RCC 7860 (cell line): ENCODE results near the gene PLEKHH3.
A peak's percentile ranks its signal among the peaks of the same experiment; 100 is the strongest.
"Not testable (repeated sequence)": the region's sequence is repeated elsewhere in the genome, so short reads cannot be mapped to it uniquely, and the experiment has no call there.

Source experiments
- DNase-seq: peaks from one replicate; pipeline ENCODE4 v3.0.0-alpha.2; 2015; ENCODE audit warnings: low spot score
- FAIRE-seq: peaks from 2 replicates; lab custom pipeline; 2012; peaks lifted over from hg19 to GRCh38; lab: Jason Lieb, UNC

PLEKHH3 gene

DNA sequence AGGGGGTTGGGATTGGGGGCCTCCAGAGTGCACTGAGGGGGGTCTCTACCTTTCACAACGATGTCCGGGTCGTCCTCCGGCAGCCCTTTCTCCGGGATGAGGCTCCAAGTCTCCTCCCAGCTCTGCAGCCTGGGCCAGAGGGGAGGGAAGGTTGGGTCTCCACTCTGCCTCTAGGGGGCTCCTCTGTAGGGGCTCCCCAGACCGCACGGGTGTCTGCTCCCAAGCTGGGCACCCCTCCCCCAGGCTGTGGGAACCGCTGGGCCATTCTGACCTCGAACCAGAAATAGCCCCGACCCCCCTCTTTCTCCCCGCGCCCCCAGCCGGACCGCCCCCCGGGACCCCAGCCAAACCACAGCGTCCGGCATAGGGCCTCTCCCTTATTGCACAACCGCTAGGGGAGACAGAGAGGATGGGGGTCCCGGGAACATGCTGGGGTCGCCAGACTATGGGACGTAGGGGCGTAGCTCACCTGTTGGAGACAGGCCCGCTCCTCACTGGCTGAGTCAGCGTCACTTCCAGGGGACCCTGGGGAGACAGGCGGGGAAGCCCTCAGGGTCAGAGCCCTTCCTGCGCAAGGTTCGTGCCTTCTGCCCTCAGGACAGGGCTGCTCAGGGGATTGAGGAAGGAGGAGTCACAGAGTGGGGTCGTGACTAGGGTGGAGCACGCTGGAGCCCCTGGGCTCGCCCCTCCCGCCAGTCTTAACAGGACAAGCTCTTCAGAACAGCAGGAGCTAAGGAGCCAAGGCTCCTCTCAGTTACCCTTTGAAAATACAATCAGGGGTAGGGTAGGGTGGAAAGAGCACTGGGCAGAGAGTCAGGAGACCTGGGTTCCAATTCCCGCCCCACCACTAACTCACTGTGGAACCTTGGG, 2.7 kb downstream of the PLEKHH3 start:
- FAIRE-seq (no peak), DNase-seq (no peak)

DNA sequence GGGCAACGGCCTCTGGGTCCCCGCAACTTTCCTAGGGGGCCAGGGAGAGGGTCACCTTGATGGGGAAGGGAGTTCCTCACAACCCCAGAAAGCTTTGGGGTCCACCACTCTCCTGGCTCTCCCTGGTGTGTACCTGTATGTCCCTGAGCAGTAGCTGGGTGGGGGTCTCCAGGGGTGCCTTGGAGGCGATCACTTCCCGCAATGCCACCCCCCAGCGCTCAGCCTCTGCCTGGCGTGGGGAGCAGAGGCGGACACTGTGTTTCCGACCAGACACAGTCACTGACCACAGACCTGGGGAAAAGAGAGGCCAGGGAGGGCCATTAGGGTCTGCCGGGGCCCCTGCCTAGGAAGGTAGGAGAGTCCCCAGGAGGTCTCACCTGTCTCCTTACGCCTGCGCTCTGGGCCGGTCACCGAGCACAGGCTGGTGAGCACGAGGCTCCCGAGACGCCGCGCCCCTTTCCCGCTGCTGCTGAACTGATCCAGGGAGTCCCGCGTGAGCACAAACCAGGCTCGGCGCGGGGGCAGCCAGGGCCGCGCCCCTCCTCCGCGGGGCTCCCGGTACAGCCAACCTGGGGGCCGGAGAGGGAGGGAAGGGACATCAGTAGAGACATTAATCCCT, 3.4 kb downstream of the PLEKHH3 start:
- FAIRE-seq (no peak), DNase-seq (no peak)

DNA sequence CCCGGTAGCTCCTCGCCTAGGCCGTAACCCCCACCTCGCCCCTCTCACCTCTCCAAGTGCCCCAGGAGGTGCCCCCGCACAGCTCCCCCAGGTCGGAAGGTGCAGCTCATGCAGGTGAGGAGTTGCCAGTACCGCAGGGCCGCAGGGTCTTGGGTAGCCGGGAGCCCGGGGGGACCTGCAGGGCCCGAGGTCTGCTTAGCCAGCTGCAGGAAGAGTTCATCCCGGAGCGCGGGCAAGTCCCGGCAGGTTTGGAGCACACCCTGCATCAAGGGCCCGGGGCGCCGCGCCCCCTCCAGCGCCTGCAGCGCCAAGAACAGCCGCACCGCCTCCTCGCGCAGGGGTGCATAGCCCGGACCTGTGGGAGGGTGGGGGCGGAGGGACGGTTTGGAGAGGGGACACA, 4.8 kb downstream of the PLEKHH3 start:
- FAIRE-seq = no peak
- DNase-seq = no peak

DNA sequence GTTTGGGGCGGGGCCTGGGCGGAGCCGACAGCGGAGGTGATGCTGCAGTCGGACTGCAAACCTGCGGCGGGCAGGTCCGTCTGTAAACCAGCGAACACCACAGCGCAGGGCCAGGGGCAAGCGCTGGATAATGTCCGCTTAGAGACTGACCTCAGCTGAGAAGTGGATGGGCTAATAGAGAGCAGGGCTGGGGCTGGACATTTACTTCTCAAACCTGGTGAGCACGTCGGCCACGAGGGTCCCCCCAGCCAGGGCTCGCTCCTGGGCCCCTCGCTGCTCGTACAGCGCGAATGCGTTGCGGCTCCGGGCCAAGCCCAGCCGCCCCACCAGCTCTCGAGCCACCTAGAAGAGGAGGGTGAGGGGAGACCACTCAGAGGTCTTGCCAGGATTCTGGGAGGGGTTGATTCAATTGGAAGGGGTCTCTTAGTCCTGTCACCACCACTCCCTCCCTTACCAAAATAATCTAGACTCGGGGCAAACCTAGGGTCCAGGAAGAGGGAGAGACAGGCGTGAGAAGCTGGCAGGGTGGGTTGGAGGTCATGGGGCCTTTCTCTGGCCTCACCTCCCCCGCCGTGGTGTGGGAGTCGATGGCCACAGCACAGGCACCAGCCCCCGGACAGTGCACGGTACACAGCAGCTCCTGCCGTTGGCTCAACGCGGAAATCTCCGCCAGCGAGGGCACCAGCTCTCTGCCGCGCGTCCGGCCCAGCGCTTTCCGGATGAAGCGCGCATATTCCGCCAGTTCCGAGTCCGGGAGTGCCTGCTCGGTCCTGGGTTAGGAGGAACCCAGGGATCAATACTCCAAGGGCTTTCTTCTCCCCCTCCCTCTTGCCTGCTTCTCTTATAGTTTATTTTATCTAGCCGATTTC, 5.8 kb downstream of the PLEKHH3 start:
- FAIRE-seq (no peak), DNase-seq (no peak)

DNA sequence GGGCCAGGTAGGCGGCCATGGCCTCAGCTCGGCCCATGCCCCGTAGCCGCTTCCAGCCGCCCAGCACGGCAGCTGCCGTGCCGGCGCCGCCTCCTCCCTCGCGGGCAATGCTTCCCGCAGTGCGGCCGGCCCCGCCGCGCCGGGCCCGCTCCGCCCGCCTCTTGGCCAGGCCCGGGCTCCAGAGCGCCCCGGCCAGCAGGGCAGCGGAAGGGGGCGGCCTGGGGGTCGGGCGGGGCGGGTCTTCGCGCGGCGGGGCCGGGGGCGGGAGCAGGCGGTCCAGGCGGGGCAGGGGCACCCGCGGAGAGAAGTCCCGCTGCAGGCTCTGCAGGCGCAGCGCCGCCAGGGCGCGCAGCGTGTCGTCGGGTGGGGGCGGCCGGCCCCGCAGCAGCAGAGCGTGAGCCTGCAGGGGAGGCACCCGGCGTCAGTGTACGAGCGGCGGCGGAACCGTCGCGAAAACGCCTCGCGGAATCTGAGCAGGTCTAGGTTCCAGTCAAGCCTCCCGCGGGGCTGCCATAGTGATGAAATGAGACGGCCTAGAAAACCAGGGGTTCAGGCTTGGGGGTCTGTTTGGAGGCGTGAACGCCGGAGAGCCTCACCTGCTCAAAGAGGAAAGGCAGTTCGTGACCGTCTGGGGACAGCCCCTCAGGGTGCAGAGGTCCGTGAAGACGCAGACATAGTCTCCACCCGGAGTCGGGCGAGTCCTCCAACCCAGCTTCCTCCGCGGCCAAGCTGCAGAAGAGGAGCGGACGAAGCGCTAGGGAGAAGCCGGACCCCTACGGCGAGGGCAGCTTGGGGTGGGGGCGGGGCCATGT, 6.6 kb downstream of the PLEKHH3 start:
- FAIRE-seq (no peak), DNase-seq (no peak)

DNA sequence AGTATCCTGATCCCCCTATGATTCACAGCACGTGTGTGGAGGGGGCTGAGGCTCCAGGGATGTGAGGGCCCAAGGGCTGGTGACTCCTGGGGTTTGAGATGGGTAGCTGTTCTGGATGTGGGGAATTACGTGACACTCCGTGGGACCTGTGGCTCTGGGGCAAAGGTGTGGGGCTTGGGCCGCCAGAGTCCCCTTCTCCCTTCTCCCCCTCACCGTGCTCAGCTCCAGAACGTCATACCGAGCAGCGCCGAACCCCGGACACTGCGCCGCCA, 7.2 kb downstream of the PLEKHH3 start:
- FAIRE-seq = no peak

DNA sequence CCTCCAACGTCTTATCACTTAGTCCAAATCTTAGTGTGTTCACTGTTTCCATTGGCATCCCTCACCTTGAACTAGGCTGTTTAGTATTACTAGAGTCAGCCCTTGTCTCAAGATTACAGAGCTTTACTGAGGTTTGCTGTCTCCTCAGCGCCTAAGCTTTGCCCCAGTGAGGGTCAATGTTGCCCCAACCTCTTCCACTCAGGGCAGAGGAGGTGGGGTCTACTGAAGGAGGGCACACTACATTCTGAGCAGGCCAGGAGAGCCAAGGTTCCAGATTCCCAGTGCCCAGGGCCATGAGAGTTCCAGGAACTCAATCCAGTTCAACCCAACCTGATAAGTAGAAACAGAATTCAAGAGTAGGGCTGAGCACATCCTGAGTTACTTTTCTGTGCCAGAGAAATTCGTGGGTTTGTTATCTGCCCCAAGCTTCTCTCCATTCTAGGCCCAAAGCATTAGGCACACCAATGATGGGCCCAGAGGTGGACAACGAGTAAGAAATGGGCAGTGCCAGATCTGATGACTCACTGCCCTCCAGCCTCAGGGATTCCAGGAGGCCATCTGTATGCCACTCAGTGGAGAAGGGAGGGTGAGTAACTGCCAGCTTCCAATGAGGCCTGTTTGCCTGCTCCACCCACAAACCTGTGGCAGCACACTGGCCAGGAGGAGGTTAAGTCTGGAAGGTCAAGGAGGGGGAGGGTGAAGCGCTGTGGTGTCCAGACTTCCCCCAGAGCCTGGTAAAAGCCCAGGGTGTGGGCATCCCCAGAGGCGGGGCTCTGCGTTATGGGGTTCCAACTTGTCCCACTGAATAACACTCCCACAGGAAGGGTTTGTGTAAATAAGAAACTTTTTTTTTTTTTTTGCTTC, 9.5 kb downstream of the PLEKHH3 start:
- peak; percentile 93 for DNase-seq
- peak; percentile 95 for FAIRE-seq

More for the DNA sequence above, 7.2 kb downstream of the PLEKHH3 start:
- DNase-seq = no peak

DNA sequence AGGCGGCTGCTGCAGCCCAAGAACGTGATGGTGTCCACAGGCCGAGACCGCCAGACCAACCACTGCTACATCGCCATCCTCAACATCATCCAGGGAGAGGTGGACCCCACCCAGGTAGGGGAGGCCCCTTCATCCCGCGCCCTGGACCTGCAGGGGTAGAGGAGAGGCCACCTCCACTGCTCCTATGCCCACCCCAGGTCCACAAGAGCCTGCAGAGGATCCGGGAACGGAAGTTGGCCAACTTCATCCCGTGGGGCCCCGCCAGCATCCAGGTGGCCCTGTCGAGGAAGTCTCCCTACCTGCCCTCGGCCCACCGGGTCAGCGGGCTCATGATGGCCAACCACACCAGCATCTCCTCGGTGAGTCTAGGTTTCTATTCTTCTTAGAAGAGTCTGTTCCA, 10.7 kb downstream of the PLEKHH3 start:
- not testable (repeated sequence) for FAIRE-seq

DNA sequence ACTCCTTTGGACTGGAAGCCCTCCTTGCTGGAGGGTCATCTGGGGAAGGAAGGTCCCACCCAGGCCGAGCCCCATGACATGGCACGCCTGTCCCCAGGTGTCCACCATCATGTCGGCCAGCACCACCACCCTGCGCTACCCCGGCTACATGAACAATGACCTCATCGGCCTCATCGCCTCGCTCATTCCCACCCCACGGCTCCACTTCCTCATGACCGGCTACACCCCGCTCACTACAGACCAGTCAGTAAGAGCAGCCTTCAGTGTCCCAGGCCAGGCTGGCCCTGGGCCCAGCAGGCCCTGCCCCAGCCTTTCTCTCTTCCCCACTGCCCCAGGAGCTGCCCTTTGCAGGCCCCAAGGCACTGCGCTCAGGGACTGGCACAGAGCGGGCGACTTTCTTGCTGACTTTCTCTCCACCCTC, 11.2 kb downstream of the PLEKHH3 start:
- DNase-seq (no peak), FAIRE-seq (no peak)

More for the DNA sequence above, 10.7 kb downstream of the PLEKHH3 start:
- not testable (repeated sequence) for DNase-seq

DNA sequence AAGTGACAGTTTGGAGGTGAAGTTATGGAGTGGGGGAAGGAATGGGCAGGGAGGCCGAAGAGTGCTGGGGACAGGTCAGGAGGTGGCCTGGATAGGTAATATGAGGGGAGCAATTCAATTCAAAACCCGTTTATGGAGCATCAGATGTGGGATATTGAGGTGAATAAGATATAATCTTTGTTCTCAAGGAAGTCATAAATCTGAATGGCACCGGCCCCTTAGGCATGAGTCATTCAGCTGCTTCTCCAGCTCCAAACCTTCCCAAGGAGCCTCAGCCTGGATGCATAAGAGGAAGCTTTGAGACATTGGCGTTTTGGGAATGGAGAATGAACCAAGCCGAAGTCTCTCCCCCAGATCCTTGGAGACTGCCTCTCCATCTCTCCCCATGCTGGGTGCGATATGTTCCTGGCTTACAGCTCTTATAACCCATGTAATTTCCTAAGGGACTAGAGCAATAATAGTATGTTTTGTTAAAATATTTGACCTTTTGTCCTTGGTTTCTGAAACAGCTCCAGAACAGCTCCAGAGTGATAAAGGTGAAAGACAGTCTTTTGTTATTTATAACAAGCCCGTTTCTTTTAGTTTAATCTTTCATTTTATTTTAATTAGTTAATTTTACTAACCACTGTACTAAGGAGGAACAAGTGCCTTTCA, 16.0 kb downstream of the PLEKHH3 start:
- FAIRE-seq = peak; percentile 66

DNA sequence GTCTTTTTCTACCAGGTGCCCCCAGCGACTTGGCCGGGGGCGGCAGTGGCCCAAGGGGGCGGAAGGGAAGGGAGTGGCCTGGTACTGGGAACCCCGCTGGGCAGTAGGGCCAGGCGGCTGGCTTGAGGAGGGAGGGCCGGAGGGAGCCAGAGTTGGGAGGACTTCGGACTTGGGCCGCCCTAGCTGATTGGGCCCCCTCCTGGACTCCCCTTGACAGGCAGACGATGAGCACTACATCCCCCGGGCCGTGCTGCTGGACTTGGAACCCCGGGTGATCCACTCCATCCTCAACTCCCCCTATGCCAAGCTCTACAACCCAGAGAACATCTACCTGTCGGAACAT, 16.9 kb downstream of the PLEKHH3 start:
- not testable (repeated sequence) for FAIRE-seq, DNase-seq

More for the DNA sequence above, 16.0 kb downstream of the PLEKHH3 start:
- peak; percentile 50 for DNase-seq

DNA sequence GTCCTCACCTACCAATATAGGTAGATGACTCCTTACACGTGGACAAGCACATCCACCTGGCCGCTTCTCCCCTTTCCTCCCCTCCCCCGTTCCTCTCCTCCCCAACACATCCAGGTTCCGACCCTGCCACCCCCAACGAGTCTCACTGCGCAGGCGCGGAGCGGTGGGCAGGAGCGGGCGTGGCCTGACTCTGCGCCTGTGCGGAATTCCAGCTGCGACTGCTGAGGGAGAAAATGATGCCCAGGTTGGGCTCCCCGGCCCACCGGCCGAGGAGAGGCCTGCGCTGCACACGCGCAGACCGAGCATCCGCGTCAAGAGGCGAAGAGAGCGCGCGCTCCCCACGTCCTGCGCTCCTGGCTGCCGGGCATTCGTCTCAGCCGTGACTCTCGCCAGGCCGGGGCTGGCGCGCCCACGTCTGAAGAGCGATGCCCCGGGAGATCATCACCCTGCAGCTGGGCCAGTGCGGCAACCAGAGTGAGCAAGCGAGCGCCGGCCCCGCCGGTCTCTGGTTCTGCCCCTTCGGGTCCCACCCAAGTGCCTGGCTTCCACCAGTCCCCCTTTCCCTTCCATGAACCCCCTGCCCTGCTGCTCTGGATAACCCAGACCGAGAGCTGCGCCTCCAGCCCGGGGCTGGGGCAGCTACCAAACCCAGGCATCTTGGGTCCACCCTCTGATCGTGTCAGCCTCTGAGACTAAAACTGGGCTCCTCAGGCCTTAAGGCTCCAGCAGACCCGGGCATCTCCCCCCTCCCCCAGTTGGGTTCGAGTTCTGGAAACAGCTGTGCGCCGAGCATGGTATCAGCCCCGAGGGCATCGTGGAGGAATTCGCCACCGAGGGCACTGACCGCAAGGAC, 17.5 kb downstream of the PLEKHH3 start, which contains the start of gene TUBG2:
TUBG2 (plus strand) TSS at position 206 of the 853 bp plus-strand sequence; CDS start at position 426, 220 bp downstream.
- FAIRE-seq (no peak), DNase-seq (peak; percentile 80)

DNA sequence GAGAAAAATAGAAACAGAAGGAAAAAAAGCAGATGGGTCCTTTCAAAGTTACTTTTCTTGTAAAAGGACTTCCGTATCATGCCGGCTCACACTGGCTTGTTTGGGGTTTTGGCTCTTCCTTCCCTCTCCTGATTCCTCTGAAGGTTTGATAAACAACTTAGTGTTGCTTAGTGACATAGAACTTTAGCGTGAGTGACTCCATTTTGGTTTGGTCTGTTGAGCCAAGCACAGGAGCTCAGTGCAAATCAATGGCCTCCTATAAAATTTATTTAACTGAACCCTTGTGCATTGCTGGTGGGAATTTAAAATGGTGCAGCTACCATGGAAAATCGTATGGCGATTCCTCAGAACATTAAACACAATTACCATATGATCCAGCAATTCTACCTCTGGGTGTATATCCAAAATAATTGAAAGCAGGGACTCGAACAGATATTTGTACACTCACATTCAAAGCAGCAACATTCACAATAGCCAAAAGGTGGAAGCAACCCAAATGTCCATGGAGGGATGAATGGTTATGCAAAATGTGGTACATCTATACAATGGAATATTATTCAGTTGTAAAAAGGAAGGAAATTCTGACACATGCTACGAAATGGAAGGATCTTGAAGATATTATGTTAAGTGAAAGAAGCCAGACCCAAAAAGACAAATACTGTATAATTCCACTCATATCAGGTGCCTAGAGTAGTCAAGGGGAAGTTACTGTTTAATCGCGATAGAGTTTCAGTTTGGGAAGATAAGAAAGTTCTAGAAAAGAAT, 18.8 kb downstream of the PLEKHH3 start:
- FAIRE-seq (no peak), DNase-seq (no peak)

DNA sequence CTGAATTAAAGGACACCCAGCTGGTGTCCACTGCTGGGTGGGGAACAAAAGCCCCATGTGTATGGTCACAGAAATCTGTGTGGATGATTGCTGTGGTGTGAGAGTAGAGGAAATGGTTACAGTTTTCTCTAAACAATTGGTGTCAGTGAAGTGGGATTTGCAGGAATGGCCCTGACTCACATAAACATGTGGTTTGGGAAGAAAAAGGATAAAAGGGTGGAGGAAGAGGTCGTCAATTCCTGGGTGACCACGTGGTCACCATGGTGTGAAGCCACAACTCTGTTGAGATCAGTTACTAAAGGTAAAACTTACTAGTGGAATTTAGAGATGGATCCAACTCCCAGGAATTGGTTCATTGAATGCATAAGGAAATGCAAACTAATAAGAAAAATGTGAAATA, 21.3 kb downstream of the PLEKHH3 start:
- FAIRE-seq = no peak
- DNase-seq = peak; percentile 17

DNA sequence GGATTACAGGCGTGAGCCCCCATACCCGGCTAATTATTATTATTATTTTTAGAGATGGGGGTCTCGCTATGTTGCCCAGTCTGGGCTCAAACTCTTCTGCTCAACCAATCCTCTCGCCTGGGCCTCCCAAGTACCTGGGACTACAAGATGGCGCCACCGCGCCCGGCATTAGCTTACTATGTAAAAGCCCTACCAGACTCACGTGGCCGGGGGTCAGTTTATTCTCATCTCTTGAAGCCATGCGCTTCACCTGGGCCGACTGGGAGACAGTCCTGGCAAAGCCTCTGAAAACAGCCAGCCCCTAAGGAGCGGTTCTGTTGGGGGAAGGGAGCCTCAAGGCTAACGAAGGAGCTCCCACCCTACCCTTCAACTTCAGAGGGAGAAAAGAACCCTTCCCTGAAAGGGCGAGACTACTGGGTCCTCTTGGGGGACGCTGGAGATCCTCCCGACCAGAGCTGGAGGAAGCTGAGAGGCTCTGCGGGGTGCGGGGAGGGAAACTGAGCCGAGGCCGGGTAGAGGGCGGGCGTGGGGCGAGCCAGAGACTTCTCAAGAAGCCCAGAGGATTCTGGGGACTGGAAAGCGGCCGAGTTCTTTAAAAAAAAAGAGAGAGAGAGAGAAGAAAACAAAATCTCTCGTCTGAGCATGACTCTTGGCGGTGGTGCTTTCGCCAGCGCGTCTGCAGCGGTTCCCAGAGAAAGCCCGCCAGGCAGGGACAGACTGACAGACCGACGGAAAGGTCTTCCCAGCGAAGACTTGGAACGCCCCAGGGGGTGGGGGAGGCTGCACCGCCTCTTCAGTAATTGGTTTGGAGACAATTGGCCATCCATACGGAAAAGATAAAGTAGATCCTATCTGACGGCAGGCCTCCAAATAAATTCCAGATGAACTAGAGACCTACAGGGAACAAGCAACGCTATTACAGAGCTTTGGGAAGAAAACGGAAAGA, 23.3 kb downstream of the PLEKHH3 start:
- no peak for FAIRE-seq
- DNase-seq = no peak

DNA sequence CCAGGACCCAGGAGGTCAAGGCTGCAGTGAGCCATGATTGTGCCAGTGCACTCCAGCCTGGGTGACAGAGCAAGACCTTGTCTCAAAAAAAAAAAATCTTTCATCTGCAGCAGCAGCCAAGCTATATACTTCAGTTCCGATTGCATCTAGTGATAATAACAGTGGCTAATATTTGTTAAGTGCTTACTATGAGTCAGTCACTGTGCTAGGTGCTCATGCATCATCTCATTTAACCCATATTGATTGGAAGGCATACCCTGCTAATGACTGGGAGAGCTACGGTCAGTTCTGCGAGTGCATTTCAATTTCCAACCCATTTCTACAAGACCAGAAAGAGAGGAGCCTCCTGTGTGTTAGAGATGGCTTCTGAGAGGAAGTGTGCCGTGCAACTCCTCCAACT, 25.4 kb downstream of the PLEKHH3 start:
- no peak for FAIRE-seq
- no peak for DNase-seq
